Measurements from ENCODE around the gene RELT. TPM values are rescaled to one million over a fixed set of nuclear protein-coding genes. Genes with fewer than 3 reads are reported as not detected.

Gene RELT
- total RNA-seq, 1 experiment from 2014 or later: 13.8 TPM

DNA sequence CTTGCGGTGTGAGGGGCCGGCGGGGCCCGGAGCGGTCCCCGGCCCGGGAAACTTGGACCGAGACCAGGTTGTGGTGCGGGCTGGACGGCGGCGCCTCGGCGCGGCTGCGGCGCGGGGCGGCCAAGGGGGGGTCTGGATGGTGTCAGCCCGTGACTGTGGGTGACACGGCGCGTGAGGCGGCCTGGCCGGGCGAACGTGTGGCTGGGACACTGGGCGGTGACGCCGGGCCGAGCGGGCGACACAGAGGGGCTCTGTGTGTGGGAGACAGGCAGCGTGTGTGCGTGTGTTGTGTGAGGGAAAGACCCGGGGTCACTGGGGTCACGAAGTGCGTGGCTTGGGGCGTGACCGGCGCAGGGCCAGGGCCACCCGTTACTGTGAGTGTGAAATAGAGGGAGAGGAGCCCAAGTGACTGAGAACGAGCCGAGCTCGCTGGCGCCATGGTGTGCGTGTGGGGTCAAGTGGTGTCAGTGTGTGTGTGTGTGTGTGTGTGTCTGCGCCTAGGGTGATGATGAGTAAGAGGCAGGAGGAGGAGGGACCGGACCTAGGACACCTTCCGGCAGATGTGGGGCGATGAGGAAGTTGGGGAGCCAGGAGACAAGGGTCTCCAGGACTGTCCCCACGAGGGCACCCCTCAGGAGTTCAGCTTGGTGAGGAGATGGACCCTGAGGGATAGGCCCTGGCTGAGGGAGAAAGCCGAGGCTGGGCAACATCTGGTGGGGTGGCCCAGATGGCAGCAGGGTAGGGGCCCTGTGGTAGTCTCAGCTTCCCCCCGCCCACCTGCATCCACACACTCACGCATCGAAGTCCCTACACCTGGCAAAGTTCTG is 817 bp downstream of the RELT start (continued):
- no peak for TF ChIP-seq CEBPB (IDR thresholded peaks at IDR 0.05; ENCODE audit: low read depth)
- peak; percentile 63 for TF ChIP-seq YY1 (IDR thresholded peaks at IDR 0.05; ENCODE audit: extremely low read depth, insufficient replicate concordance, low read depth, low read length)
- TF ChIP-seq, protein P1, sequence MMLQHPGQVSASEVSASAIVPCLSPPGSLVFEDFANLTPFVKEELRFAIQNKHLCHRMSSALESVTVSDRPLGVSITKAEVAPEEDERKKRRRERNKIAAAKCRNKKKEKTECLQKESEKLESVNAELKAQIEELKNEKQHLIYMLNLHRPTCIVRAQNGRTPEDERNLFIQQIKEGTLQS (IDR thresholded peaks at IDR 0.05): no peak

DNA sequence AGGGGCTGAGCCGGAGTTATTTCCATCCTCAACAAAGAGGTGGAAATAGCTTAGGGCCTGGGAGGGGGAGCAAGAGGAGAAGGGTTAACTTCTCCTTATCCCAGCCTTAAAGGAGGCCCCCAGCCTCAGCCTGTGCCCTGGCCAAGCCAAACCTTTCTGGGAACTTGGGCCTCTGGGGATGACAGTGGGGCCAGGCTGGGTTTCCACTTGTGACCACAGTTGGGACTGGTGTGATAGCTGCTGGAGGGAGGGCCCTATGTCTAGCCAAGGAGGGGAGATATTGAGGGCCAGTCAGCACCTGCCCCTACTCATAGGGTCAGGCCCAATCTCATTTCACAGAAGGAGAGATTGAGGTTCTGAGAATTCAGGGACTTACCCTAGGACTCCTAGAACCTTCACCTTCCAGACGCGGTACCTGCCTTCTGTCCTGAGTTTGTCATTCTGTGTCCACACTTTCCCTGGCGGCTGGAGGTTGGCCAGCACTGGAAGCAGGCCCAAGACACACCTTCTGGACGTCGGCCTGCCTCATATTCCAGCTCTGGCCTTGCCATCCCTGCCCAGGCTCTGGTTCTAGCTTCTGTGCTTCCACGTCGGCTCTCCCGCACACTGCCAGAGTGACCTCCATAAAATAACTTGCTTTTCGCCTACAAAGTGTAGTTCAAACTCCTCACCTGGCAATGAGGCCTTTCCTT is 3.1 kb downstream of the RELT start:
- H3K36me3 ChIP-seq (ENCODE audit: control insufficient read depth in 1 of 2, insufficient read depth in 2 of 2, low read length in 2 of 2): peaks cover 0 to 10% of the 10 kb centered on the region in 2 experiments; a peak in 1 of 4 replicates
- H4K20me1 ChIP-seq (ENCODE audit: insufficient read depth): no peaks in the 10 kb centered on the region; the same call in 1 of the 2 replicates
- H3K27ac ChIP-seq (ENCODE audit: low read depth, low read length): no peak overlapping the region
- CTCF ChIA-PET: interaction anchor here (1.2 kb wide), 1 partner anchor 28 kb away, joined by 3 read pairs; no protein-coding TSS in a partner anchor
- no peaks in the 10 kb centered on the region for H3K9me3 ChIP-seq (ENCODE audit: control insufficient read depth in 1 of 2, insufficient read depth in 1 of 2, low read depth in 1 of 2, low read length in 2 of 2)
- no peak overlapping the region for H2AFZ ChIP-seq (ENCODE audit: low read depth, low read length, poor library complexity, severe bottlenecking)
- H3K79me2 ChIP-seq (ENCODE audit: insufficient read depth, low read length): peaks cover 80% of the 10 kb centered on the region
- intact Hi-C loops (cut with micrococcal nuclease): loop anchor here (5.0 kb wide), 1 partner anchor 72 kb away; the partner anchor contains the start of gene ARHGEF17
- H3K9ac ChIP-seq (ENCODE audit: low read length): no peak overlapping the region
- no peak for DNase-seq (ENCODE audit: low read depth, low spot score)
- H3K9me2 ChIP-seq (ENCODE audit: insufficient read depth): no peaks in the 10 kb centered on the region
- H3K27me3 ChIP-seq (ENCODE audit: insufficient read depth, low read length): no peaks in the 10 kb centered on the region
- BruUV-seq (replicated peaks): no TSS peak
- POLR2A ChIA-PET: no interaction called here
- TF ChIP-seq RAD21 (IDR thresholded peaks at IDR 0.05; ENCODE audit: low read depth) (no peak), SRF (IDR thresholded peaks at IDR 0.05; ENCODE audit: low read depth) (no peak), SIN3A (IDR thresholded peaks at IDR 0.05; ENCODE audit: low read depth) (no peak), ZNF274 (IDR thresholded peaks at IDR 0.05; ENCODE audit: low read depth, low read length) (no peak), CBX3 (IDR thresholded peaks at IDR 0.05; ENCODE audit: low read depth) (no peak), SP1 (IDR thresholded peaks at IDR 0.05; ENCODE audit: low read depth) (no peak), JUND (IDR thresholded peaks at IDR 0.05) (no peak), EGR1 (IDR thresholded peaks at IDR 0.05; ENCODE audit: low read depth) (no peak)
- TF ChIP-seq, protein P2, sequence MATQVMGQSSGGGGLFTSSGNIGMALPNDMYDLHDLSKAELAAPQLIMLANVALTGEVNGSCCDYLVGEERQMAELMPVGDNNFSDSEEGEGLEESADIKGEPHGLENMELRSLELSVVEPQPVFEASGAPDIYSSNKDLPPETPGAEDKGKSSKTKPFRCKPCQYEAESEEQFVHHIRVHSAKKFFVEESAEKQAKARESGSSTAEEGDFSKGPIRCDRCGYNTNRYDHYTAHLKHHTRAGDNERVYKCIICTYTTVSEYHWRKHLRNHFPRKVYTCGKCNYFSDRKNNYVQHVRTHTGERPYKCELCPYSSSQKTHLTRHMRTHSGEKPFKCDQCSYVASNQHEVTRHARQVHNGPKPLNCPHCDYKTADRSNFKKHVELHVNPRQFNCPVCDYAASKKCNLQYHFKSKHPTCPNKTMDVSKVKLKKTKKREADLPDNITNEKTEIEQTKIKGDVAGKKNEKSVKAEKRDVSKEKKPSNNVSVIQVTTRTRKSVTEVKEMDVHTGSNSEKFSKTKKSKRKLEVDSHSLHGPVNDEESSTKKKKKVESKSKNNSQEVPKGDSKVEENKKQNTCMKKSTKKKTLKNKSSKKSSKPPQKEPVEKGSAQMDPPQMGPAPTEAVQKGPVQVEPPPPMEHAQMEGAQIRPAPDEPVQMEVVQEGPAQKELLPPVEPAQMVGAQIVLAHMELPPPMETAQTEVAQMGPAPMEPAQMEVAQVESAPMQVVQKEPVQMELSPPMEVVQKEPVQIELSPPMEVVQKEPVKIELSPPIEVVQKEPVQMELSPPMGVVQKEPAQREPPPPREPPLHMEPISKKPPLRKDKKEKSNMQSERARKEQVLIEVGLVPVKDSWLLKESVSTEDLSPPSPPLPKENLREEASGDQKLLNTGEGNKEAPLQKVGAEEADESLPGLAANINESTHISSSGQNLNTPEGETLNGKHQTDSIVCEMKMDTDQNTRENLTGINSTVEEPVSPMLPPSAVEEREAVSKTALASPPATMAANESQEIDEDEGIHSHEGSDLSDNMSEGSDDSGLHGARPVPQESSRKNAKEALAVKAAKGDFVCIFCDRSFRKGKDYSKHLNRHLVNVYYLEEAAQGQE (IDR thresholded peaks at IDR 0.05; ENCODE audit: low read depth): no peak
- TF ChIP-seq, protein P3, sequence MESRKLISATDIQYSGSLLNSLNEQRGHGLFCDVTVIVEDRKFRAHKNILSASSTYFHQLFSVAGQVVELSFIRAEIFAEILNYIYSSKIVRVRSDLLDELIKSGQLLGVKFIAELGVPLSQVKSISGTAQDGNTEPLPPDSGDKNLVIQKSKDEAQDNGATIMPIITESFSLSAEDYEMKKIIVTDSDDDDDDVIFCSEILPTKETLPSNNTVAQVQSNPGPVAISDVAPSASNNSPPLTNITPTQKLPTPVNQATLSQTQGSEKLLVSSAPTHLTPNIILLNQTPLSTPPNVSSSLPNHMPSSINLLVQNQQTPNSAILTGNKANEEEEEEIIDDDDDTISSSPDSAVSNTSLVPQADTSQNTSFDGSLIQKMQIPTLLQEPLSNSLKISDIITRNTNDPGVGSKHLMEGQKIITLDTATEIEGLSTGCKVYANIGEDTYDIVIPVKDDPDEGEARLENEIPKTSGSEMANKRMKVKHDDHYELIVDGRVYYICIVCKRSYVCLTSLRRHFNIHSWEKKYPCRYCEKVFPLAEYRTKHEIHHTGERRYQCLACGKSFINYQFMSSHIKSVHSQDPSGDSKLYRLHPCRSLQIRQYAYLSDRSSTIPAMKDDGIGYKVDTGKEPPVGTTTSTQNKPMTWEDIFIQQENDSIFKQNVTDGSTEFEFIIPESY (IDR thresholded peaks at IDR 0.05; ENCODE audit: extremely low read depth, insufficient replicate concordance, low read length): no peak
- TF ChIP-seq, protein P4, sequence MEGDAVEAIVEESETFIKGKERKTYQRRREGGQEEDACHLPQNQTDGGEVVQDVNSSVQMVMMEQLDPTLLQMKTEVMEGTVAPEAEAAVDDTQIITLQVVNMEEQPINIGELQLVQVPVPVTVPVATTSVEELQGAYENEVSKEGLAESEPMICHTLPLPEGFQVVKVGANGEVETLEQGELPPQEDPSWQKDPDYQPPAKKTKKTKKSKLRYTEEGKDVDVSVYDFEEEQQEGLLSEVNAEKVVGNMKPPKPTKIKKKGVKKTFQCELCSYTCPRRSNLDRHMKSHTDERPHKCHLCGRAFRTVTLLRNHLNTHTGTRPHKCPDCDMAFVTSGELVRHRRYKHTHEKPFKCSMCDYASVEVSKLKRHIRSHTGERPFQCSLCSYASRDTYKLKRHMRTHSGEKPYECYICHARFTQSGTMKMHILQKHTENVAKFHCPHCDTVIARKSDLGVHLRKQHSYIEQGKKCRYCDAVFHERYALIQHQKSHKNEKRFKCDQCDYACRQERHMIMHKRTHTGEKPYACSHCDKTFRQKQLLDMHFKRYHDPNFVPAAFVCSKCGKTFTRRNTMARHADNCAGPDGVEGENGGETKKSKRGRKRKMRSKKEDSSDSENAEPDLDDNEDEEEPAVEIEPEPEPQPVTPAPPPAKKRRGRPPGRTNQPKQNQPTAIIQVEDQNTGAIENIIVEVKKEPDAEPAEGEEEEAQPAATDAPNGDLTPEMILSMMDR (IDR thresholded peaks at IDR 0.05 in 2 of 3, conservative IDR thresholded peaks at IDR 0.05 in 1 of 3; ENCODE audit: borderline replicate concordance in 1 of 3, insufficient read depth in 1 of 3, low read depth in 2 of 3, low read length in 2 of 3): no peak
- TF ChIP-seq, protein P1 (IDR thresholded peaks at IDR 0.05): no peak
- no peak overlapping the region for H3K4me2 ChIP-seq (ENCODE audit: low read length)
- ATAC-seq: no peak
- RAD21 ChIA-PET (ENCODE audit: low non-redundant PET in 1 of 2, low total read pairs in 2 of 2, uncharacterized antibody in 2 of 2, unreplicated experiment in 2 of 2): no interaction called here
- H3K4me3 ChIP-seq (replicated peaks in 1 of 2; ENCODE audit: low read depth in 1 of 2, low read length in 2 of 2): no peak overlapping the region
- H3K4me1 ChIP-seq (ENCODE audit: control insufficient read depth in 1 of 2, insufficient read depth in 2 of 2, low read length in 2 of 2): peaks cover 13 to 45% of the 10 kb centered on the region in 2 experiments; a peak in 3 of 4 replicates
